NCI-H1092 treated with DMSO at 0.1 percent for 48 hours (cell line): Measurements from ENCODE around the gene SHC4.

Experiments used
- DNase-seq: peaks from one replicate; lab custom pipeline; 2025; lab: John Stamatoyannopoulos, UW

The SHC4 gene

DNA sequence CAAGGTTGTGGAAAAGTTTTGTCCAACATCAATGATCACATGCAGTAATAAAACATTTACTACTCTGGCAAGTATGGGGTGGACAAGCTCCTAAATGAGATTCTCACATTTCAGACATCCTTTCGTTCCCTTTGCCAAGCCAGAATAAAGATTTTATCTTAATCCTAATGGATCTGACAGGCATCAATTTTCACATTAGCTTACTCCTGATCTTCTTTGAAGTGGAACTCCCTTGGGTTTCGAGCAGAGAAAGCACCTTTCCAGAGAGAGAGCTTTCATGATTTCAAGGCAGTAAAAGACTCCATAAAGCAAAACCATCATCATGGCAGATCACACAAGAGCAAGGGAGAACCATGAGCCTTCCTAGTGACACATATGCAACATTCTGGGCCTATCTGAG, 113.1 kb downstream of the SHC4 start:
- DNase-seq = no peak

DNA sequence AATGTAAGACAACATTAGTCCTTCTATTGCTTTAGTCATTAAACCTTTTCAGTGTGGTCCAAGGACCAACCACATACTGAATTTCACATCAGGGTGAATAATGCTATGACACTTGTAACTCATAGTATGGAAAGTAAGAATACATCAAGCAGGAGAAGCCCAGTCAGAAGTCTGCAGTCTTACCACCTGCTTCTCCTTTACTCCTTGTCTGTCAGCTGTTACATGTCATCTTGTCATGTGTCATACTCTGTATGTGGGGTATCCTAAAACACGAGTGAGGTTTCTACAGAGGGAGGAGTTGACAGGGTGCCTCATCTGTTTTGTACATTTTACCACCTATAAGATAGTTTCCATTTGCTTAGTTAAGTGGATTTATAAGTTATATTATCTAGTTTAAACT, 118.6 kb downstream of the SHC4 start:
- DNase-seq = no peak

DNA sequence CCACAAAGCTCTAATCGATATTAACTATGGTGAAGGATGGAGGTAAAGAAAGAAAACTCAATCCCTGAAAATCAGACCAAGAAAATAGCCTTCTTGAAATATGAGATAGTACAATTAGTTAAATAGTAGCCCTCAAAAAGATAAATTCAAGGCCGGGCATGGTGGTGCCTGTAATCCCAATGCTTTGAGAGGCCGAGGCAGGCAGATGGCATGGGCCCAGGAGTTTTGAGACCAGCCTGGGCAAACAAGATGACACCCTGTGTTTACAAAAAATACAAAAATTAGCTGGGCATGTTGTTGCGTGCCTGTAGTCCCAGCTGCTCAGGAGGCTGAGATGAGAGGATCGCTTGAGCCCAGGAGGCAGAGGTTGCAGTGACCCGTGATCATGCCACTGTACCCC, 121.2 kb downstream of the SHC4 start:
- no peak for DNase-seq

DNA sequence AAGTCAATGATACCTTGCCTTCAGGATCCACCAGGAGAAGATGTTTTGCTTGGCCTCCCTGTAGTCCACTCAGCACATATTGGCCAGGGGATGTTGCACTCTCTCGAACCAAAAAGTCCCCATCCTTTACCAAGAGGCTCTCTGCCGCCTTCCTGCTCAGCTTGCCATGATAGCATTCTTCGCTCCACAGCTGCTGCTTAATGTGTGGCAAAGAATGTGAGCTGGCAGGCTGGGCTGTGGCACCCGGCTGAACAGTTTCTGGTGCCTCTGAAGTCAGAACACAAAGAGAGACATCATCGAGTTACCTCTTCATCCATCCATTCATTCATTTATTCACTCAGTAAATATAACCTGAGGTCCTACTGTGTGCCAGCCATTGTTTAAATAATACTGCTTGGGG, 129.0 kb downstream of the SHC4 start:
- no peak for DNase-seq

DNA sequence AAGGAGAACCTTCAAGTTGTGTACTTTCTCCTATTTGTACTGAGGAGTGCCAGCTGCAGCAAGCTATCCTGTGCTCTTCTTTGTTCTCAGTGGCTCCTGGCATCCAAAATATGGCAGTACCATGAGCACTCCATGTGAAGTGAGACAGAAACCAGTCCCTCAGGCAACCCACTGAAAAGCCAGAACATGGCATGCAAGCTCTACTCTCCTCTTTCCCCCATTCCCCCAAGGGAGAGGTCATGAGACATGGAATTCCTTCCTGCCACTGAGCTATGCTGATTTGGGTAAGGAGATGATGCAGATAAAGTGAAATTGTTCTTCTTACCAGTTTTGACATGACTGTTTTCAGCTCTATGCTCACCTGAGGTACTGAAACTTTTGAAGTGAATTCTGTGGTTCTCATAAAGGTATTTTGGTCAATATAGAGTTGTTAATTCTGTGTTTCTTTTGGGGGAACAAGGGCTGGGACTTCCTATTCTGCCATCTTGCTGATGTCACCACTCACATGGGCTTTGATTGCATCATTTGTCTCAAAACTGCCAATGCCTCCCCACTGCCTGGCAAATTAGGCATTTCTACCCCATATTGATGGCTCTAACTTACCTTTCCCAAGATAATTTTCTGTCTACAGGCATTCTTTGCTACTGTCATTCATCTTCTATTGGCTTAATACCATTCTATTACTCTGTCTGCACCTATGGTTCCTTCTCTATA, 130.0 kb downstream of the SHC4 start:
- DNase-seq = no peak

DNA sequence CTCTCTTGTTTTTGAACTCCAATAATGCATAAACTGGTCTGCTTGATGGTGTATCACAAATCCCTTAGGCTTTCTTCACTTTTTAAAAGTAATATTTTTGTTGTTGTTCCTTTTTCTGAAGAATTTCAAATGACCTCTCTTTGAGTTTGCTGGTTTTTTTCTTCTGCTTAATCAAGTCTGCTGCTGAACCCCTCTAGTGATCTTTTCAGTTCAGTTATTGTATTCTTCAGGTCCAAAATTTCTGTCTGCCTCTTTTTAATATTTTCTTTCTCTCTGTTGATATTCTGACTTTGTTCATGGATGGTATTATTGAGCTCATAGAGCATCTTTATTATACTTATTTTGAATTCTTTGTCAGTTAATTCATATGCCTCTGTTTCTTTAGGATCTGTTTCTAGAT, 131.1 kb downstream of the SHC4 start:
- DNase-seq = no peak

DNA sequence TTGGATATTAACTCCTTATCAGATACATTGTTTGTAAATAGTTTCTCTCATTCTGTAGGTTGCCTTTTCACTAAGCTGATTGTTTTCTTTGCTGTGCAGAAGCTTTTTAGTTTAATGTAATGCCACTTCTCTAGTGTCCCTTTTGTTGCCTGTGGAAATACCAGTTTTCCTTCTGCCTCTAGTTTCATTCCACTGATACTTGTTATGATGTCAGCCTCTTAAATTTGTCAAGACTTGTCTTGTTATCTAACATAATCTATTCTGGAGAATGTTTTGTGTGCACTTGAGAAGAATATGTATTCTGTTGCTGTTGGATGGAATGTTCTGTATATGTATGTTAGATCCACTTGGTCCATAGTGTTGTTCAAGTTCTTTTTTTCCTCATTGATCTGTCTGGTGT, 134.8 kb downstream of the SHC4 start:
- DNase-seq = no peak

DNA sequence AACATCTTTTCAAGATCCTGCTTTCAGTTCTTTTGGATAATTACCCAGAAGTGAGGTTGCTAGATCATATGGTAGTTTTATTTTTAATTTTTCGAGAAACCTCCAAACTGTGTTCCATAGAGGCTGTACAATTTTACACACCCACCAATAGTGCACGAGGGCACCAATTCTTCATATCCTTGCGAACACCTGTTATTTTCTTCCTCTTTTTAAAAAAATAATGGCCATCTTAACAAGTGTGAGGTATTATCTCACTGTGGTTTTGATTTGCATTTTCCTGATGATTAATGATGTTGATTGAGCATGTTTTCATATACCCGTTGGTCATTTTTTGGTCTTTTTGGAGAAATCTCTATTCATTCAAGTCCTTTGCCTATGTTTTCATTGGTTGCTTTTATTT, 135.2 kb downstream of the SHC4 start:
- no peak for DNase-seq

DNA sequence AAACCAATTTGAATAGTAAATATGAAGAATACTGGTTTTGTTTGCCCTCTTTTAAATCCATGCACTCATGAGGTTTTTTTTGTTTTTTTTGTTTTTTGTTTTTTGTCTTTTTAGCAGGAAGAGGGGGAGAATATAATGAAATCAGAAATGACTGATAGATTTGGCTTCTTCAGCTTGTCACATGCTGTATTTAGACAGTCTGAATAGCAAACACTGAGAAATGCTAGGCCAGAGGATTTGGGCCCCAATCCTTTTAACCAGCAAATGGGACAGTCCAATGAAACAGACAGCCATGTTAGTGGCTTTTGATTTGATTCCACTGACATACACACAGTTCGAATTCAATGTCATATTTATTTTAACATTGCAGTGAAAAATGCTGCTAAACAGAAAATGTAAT, 138.6 kb downstream of the SHC4 start:
- no peak for DNase-seq

DNA sequence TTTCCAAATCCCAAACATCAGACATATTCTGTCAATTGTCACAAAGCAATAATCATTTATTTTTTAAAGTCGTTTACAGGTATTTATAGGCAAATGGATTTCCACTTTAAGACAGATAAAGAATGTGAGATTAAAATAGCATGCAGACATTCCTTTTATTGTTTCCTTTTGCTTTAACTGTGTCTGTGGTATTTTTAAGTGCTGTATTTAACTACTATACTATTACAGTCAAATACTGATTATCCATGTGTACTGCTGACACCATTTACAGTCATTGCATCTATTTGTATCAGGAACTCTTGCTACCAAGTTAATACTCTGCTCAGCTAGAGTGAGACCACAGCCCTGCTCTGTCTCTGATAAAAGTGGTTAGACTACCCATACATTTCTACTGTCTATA, 140.0 kb downstream of the SHC4 start:
- DNase-seq = no peak

DNA sequence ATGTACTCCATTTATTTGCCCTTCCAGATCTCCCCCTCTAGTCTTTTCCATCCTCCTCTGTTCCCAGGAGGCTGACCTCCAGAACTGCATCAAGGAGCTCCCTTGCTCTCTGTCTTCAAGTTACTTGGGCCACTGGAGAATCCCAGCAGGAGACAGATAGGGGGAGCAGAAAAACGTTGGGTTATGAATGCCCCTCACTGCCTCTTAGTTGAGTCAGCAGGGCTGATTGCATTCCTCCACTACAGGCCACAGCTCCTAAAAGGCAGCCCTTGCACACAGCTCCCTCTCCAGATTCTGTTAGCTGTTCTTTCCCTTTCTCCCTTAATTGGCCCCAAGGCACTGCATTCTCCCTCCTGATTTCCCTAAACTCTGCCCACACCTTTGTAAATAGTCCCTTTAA, 140.5 kb downstream of the SHC4 start:
- DNase-seq = no peak

DNA sequence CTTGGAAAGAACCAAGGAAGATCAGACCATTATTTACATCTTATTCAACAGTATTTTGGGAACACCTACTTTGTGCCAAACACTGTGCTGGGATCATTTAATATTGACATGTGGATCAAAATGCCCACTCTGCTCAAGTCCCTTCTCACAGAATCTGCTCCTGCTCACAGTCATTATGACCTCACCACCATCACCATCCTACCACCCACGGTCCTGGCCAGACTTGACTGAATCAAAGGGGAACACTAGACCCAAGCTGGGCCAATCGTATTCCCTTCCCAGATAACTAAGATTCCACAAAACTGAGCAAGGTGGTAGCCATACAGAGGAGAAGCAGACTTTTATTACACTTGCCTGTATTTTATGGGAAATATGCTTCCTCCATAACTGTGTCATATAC, 149.4 kb downstream of the SHC4 start:
- no peak for DNase-seq

DNA sequence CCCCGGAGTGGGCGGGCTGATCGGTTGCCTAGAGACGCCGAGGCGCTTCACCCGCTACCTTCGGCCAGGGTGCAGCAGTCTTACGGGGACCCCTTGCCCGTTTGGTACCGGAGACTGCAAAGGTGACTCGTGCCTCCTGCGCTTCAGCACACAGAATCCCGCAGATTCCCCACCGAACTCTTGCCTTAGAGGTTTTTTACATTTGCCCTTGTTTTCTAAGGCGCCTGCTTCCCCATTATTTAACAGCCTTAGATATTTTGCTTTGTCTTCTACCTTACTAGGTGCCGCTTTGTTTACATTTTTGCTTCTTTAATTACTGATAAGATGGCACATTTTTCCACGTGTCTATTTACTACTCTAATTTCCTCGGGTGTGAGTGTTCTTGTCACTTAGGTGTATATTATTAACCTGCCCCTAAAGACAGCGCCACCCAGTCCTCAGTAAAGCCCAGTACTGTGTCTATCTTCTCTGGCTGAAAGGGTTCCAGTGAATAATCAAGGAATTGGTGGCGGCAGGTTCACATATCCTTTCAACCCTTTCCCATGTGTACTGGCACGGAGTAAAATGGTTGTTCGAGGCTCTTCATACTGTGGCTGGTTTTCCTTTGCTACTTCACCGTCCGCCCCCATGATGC, 152.3 kb downstream of the SHC4 start:
- peak; percentile 49 for DNase-seq

DNA sequence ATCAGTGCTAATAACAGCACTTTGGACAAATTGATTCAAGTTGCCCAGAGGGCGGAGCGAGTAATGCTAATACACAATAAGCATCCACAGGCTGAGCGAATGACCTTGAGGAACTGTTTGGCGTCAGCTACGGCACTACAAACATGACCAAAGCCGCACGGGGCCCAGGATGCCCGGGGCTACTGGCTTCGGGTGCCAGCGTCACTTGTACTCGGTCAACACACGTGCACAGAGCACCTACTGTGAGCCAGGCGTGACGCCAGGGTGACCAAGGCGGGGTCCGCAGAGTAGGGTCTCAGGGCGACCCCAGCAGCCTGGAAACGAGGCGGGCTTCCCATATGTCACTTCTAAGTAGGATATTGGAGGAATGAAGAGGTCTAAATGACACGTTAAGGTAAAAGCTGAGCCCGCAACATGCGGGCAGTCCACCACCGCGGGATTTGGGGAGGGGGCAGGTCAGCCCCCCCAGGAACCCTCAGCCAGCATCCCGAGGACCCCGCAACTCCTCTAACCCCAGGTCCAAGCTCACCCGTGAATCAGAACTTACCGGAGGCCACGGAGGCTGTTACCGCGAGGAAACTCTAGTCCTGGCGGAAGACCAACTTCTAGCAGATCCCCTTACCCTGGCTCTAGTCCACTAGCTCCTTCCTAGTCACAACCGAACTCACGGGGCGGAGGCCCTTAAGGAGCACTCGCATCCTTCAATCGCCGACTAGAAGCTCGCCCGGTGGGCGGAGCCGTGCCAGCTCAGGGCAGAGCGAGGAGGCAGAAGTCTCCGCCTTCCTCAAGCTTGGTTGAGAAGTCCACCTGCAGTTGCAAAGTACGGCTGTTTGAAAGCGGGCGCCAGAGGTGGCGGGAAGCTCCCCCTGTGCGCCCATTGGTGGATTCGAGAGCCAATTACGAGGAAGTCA, 153.1 kb downstream of the SHC4 start, which contains the start of gene CEP152:
Gene CEP152, minus strand, starts transcription at position 656 of the 911 bp plus-strand sequence. CDS start 5,420 bp downstream, outside the sequence.
- DNase-seq = peak; percentile 97

DNA sequence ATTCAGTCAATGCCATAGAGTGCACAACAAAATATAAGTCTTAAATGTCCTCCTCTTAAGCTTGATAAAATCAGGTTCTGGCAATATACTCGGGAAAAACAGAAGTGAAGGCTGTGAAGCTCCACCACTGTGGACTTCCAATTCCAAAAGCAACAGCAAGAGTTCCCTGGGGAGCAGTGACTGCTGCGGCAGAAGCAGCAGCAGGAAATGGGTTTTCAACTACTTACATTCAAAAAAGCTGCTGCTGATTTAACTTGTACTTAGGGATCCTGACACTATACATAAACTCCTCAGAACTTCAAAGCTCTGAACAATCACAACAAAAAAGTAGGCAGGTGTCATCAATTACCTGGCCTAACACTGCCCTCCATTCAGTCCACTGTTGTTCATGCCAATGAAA, 157.6 kb downstream of the SHC4 start:
- peak; percentile 61 for DNase-seq

DNA sequence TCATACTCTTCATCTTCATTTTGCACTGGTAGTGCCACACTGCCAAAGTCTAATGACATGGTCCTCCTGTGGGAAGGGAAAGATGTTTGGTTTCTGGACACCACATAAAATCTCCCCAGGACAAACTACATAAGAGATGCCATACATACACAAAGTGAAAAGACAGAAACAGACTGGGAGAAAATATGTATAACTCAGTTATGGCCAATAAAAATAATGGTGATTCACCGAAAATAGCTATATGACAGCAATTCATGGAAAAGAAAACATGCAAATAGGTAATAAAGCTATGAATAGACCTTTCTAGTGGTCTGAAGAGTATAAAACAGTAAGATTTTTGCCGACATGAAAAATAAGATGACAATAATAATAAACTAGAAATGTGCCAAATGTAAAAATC, 158.1 kb downstream of the SHC4 start:
- no peak for DNase-seq

DNA sequence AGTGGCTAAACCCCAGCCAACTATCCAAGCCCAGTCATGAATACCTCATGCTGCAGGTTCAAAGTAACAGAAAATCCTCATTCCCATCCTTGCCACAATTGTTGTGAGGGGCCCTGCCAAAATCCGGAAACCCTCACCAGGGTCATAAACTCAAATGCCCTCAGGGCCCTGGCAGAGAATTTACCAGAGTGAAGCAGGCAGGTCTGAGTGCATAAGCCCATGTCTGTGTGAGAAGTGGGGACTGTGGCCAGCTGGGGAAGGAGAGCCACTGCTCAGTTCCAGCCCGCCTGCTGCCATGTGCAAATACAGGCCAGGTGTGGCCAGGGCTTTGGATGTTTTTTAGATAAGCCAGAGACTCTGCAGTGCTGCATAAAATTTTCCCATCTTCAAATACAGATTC, 159.8 kb downstream of the SHC4 start:
- DNase-seq = peak; percentile 46

DNA sequence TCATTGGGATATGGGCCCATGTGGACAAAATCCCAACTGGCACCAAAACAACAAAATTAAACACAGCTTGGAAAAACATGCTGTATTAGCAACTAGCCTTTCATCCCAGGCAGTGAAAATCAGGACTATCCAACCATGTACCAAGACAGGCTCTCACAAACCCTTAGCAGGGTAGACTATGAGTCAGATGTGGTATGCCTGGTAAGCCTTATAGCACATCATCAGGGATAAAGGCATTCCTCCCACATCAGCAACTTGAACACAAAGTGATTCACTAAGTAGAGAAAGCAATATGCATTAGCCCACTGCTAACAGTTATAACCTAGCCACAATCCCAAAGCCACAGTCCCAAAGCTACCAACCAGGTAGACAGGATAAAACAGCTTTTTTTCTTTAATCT, 160.9 kb downstream of the SHC4 start:
- no peak for DNase-seq

DNA sequence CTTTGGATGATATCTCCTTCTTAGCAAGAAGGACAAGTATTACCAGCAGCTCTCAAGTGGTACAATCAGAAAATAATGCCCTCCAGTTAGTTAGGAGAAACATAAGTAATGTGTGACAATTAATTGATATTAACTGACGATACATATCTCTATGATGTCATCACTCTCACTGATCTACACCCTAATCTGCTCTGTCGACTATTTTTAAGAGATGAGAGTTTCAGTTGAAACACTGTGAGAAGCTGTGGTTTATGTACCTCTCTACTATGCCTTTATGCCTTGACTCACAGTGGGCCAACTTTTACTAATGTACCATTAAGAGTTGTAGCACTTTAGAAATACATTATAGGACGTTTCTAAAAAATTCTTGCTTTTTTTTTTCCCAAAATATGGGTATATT, 161.5 kb downstream of the SHC4 start:
- no peak for DNase-seq

DNA sequence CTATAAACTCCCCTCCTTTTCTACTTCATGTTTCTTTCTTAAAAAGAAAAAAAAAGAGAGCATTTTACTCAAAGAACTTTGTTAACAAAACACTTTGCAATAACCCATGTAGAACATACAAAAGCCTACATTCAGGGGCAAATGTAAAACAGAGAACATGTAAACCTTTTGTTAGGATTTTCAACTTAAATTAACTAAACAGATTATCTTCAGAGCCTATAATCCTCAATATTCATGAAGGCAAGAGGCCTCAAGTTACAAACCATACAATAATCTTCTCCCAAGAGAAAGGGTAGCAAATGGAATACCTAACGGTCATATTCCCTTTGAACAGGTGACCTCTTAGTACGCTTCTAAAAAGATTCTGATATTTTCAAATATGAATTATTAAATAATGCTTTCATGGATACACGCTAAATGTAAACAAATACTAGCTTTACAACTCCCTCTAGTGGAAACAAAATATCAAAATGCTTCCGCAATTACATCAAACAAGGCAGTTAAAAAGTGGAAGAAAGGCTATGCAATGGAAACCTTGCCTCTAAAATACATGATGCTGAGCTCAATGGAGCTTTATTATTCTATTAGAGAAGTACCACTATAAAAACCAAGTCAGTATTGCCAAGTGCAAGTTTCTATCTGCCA, 162.8 kb downstream of the SHC4 start:
- peak; percentile 26 for DNase-seq

DNA sequence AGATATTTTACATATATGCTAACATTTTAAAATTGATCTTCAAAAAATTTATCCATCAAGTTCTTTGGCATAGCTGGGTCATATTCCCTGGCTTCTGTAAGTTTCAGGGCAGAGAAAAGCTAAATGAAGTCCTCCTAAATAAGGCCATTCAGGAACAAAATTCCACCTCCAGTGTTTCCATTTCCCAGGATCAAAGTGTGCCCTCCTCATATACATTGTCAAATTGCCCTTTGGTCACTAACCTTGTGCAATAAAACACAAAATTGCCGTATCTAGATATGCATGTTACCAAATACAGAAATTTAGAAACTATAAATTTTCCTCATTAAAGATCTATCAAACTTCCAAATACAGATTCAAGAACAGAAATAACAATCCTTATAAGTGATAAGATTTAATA, 163.5 kb downstream of the SHC4 start:
- DNase-seq = no peak

DNA sequence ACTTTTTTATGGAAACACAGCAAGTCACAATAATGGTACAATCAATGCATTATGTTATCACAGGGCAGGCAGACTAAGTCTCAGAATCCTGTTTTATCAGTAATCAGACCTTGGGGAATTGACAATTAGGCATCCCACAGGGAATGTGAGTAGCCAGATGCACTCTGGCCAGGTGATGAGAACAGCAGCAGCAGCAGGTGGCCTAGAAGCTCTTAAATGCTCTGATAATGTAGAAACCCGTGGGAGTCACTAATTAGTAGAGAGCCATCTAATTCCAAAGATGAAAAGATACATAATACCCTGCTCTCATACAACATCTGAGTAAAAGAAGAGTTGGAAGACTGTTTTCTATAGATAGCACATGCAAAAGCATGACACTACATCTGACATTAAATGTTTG, 165.4 kb downstream of the SHC4 start:
- peak; percentile 76 for DNase-seq
